H1 (cell line): ENCODE results near the gene SGMS1. TPM values are rescaled to one million over a fixed set of nuclear protein-coding genes. Genes with fewer than 3 reads are reported as not detected.

Source experiments
- CTCF ChIA-PET: fragments of 300-600 bp; sonication (Branson Sonifier 250); formaldehyde crosslinking; loops from one replicate; lab custom pipeline; 2021; ENCODE audit not compliant: partially characterized antibody; lab: Charles Lee
- POLR2A ChIA-PET: fragments of 300-600 bp; sonication (Branson Sonifier 250); formaldehyde crosslinking; loops from one replicate; lab custom pipeline; 2021; ENCODE audit warnings: inconsistent platforms; ENCODE audit not compliant: partially characterized antibody; lab: Charles Lee
- DNase-seq, 2 experiments: peaks; one replicate each; pipeline versions ENCODE4 v3.0.0 to v3.0.0-alpha.2; 2010 to 2022; ENCODE audit warnings: low spot score in 2 of 2, low read depth in 1 of 2, mixed read lengths in 1 of 2
- FAIRE-seq: peaks from 2 replicates; lab custom pipeline; 2011; peaks lifted over from hg19 to GRCh38; lab: Jason Lieb, UNC
- H2AFZ ChIP-seq: 2 replicates; pipeline ENCODE4 v1.8.1; 2012; ENCODE audit warnings: low read length, inconsistent platforms
- H2AK5ac ChIP-seq: 2 replicates; pipeline ENCODE4 v1.6.1; 2013; ENCODE audit warnings: low read depth, low read length
- H2BK120ac ChIP-seq: replicated peaks from 2 replicates; pipeline ENCODE3; 2013; ENCODE audit warnings: low read depth, low read length, inconsistent platforms
- H2BK12ac ChIP-seq: 2 replicates; pipeline ENCODE4 v1.6.1; 2013; ENCODE audit warnings: low read depth, low read length
- H2BK15ac ChIP-seq: 2 replicates; pipeline ENCODE4 v1.6.1; 2013; ENCODE audit warnings: low read length
- H2BK20ac ChIP-seq: 2 replicates; pipeline ENCODE4 v1.6.1; 2013; ENCODE audit warnings: low read length
- H2BK5ac ChIP-seq: 2 replicates; pipeline ENCODE4 v1.6.1; 2013; ENCODE audit warnings: low read depth, low read length
- H3K14ac ChIP-seq: 2 replicates; pipeline ENCODE4 v1.6.1; 2013; ENCODE audit warnings: inconsistent platforms; ENCODE audit not compliant: insufficient read length
- H3K18ac ChIP-seq: 2 replicates; pipeline ENCODE4 v1.6.1; 2013; ENCODE audit warnings: low read length; ENCODE audit errors: extremely low read depth
- H3K23ac ChIP-seq: 2 replicates; pipeline ENCODE4 v1.6.1; 2013; ENCODE audit warnings: inconsistent platforms; ENCODE audit not compliant: insufficient read length
- H3K23me2 ChIP-seq: 2 replicates; pipeline ENCODE4 v1.6.1; 2013; ENCODE audit warnings: low read depth, low read length
- H3K27ac ChIP-seq: 2 replicates; pipeline ENCODE4 v1.6.1; 2011; ENCODE audit warnings: low read depth, low read length, inconsistent platforms
- H3K27me3 ChIP-seq, 4 experiments: replicated peaks in 1 of 4; 1 replicate in 1 of 4; 2 replicates in 3 of 4; pipeline versions ENCODE4 v1.6.1 to v1.8.1; 2011 to 2013; ENCODE audit warnings: low read length in 3 of 4, mild to moderate bottlenecking in 3 of 4, inconsistent platforms in 2 of 4, mixed read lengths in 2 of 4, moderate library complexity in 1 of 4; ENCODE audit not compliant: control insufficient read depth in 3 of 4, insufficient read depth in 3 of 4; ENCODE audit errors: extremely low read depth in 1 of 4
- H3K36me3 ChIP-seq, 4 experiments: 2 replicates each; pipeline versions ENCODE4 v1.6.1 to v1.8.1; 2011 to 2013; ENCODE audit warnings: mild to moderate bottlenecking in 4 of 4, low read length in 3 of 4, moderate library complexity in 2 of 4, control low read depth in 1 of 4, inconsistent platforms in 1 of 4; ENCODE audit not compliant: insufficient read depth in 4 of 4, control insufficient read depth in 2 of 4
- H3K4ac ChIP-seq: replicated peaks from 2 replicates; pipeline ENCODE3; 2013; ENCODE audit warnings: low read length, low read depth, mixed read lengths, inconsistent platforms; ENCODE audit not compliant: insufficient read length
- H3K4me1 ChIP-seq, 4 experiments: replicated peaks in 1 of 4; 1 replicate in 1 of 4; 2 replicates in 3 of 4; pipeline versions ENCODE4 v1.6.1 to v1.8.1; 2011 to 2013; ENCODE audit warnings: low read length in 3 of 4, inconsistent platforms in 2 of 4, mixed read lengths in 1 of 4; ENCODE audit not compliant: insufficient read depth in 4 of 4, control insufficient read depth in 3 of 4
- H3K4me2 ChIP-seq, 2 experiments: 2 replicates each; pipeline versions ENCODE4 v1.6.1 to v1.8.1; 2011 to 2013; ENCODE audit warnings: low read depth in 2 of 2, low read length in 2 of 2, control low read depth in 1 of 2, inconsistent platforms in 1 of 2, mild to moderate bottlenecking in 1 of 2; ENCODE audit not compliant: insufficient read depth in 1 of 2
- H3K4me3 ChIP-seq, 4 experiments: fragments of 200-600, 300-600 bp in 1 of 4; sonication (generic), shearing (Covaris generic), sonication (Bioruptor Twin) in 1 of 4; 2 replicates each; pipeline versions ENCODE4 v1.5.1 to v1.8.1; 2011 to 2016; ENCODE audit warnings: low read length in 4 of 4, low read depth in 3 of 4, control low read depth in 2 of 4, inconsistent platforms in 2 of 4, mild to moderate bottlenecking in 2 of 4, mixed read lengths in 1 of 4, moderate library complexity in 1 of 4; ENCODE audit not compliant: insufficient read depth in 2 of 4; ENCODE audit errors: extremely low read depth in 1 of 4
- H3K56ac ChIP-seq: replicated peaks from 2 replicates; pipeline ENCODE3; 2013; ENCODE audit warnings: low read depth, mild to moderate bottlenecking, mixed read lengths, low read length, inconsistent platforms; ENCODE audit not compliant: insufficient read length
- H3K79me1 ChIP-seq: 2 replicates; pipeline ENCODE4 v1.6.1; 2013; ENCODE audit warnings: low read depth, low read length, control low read depth
- H3K79me2 ChIP-seq, 2 experiments: 2 replicates each; pipeline versions ENCODE4 v1.6.1 to v1.8.1; 2012 to 2013; ENCODE audit warnings: low read length in 2 of 2, mild to moderate bottlenecking in 2 of 2, inconsistent platforms in 1 of 2; ENCODE audit not compliant: insufficient read depth in 2 of 2, control insufficient read depth in 1 of 2
- H3K9ac ChIP-seq, 4 experiments: replicated peaks in 1 of 4; 1 replicate in 1 of 4; 2 replicates in 3 of 4; pipeline versions ENCODE4 v1.6.1 to v1.8.1; 2011 to 2013; ENCODE audit warnings: low read depth in 3 of 4, low read length in 3 of 4, control low read depth in 2 of 4, mild to moderate bottlenecking in 2 of 4, moderate library complexity in 2 of 4, inconsistent platforms in 1 of 4; ENCODE audit errors: extremely low read depth in 1 of 4
- H3K9me3 ChIP-seq, 2 experiments: 2 replicates each; pipeline versions ENCODE4 v1.6.1 to v1.8.1; 2012 to 2013; ENCODE audit warnings: mild to moderate bottlenecking in 2 of 2, moderate library complexity in 2 of 2, control low read depth in 1 of 2, inconsistent platforms in 1 of 2, low read depth in 1 of 2, low read length in 1 of 2, mixed read lengths in 1 of 2; ENCODE audit not compliant: insufficient read depth in 2 of 2
- H4K20me1 ChIP-seq, 2 experiments: replicated peaks in 1 of 2; 2 replicates each; pipeline versions ENCODE3 to v1.8.1; 2011 to 2013; ENCODE audit warnings: inconsistent platforms in 2 of 2, low read length in 2 of 2, mild to moderate bottlenecking in 1 of 2; ENCODE audit not compliant: insufficient read depth in 2 of 2, control insufficient read depth in 1 of 2
- H4K5ac ChIP-seq: 2 replicates; pipeline ENCODE4 v1.6.1; 2013; ENCODE audit warnings: low read length, low read depth, mixed read lengths, inconsistent platforms; ENCODE audit not compliant: insufficient read length
- H4K8ac ChIP-seq: 2 replicates; pipeline ENCODE4 v1.8.0; 2013; ENCODE audit warnings: mild to moderate bottlenecking, moderate library complexity, low read length, inconsistent platforms; ENCODE audit not compliant: insufficient read depth; ENCODE audit errors: extremely low read depth
- H4K91ac ChIP-seq: replicated peaks from 2 replicates; pipeline ENCODE3; 2013; ENCODE audit warnings: low read length, mixed read lengths, inconsistent platforms; ENCODE audit not compliant: insufficient read length
- ASH2L ChIP-seq: fragments of 200-600, 300-600 bp; sonication (generic); IDR thresholded peaks from one replicate; pipeline ENCODE4 v1.7.1; 2017; ENCODE audit warnings: low read length
- BRCA1 ChIP-seq: IDR thresholded peaks from 2 replicates; pipeline ENCODE4 v1.6.1; 2012; ENCODE audit warnings: low read depth, low read length, improper control_type of control experiment
- CBX8 ChIP-seq: fragments of 300-800, 300-1000 bp; sonication (generic); IDR thresholded peaks from 2 replicates; pipeline ENCODE4 v1.7.1; 2016; ENCODE audit warnings: low read depth, low read length, borderline replicate concordance
- GTF2F1 ChIP-seq: IDR thresholded peaks from 2 replicates; pipeline ENCODE4 v1.6.1; 2012; ENCODE audit warnings: low read depth, low read length, improper control_type of control experiment, borderline replicate concordance
- KDM1A ChIP-seq: fragments of 200-600, 300-600 bp; sonication (generic); IDR thresholded peaks from 2 replicates; pipeline ENCODE4 v1.7.1; 2016; ENCODE audit warnings: mild to moderate bottlenecking, low read length, borderline replicate concordance
- KDM4A ChIP-seq: IDR thresholded peaks from one replicate; pipeline ENCODE4 v1.7.1; 2012; ENCODE audit warnings: low read depth, mild to moderate bottlenecking, moderate library complexity, low read length, inconsistent platforms; ENCODE audit not compliant: severe bottlenecking
- SAP30 ChIP-seq: fragments of 300-600 bp; sonication (generic); IDR thresholded peaks from 2 replicates; pipeline ENCODE4 v1.7.1; 2012; ENCODE audit warnings: low read length, moderate library complexity, mild to moderate bottlenecking, inconsistent platforms; ENCODE audit not compliant: insufficient read depth, insufficient replicate concordance
- SIRT6 ChIP-seq: IDR thresholded peaks from one replicate; pipeline ENCODE4 v1.7.1; 2012; ENCODE audit warnings: low read length, inconsistent platforms
- TAF1 ChIP-seq: IDR thresholded peaks from 2 replicates; pipeline ENCODE4 v1.6.1; 2011; ENCODE audit warnings: mild to moderate bottlenecking, low read depth, low read length
- polyA plus RNA-seq, 7 experiments: library from polyadenylated mRNA; depleted of rRNA in 3 of 7; stranded (reverse) in 5 of 7; unstranded in 2 of 7; fragments of >200 nt in 5 of 7; fragments of 200-250 nt in 2 of 7; gene quantifications; 1 replicate in 5 of 7; 2 replicates in 1 of 7; 4 replicates in 1 of 7; pipeline versions ENCODE4 v1.2.1 to v1.2.3, GENCODE V29; 2011 to 2013; ENCODE audit warnings: missing spikeins in 2 of 7, mixed read lengths in 2 of 7
- total RNA-seq: library from RNA; stranded (reverse); fragmentation: NEBNext Ultra II Directional; extraction: Animal tissue kit (Norgen Biotek cat#: 25700); gene quantifications from 2 replicates; pipeline ENCODE4 v1.2.1, GENCODE V29; 2021

SGMS1 gene
- total and polyA plus RNA-seq, 2 of the 8 experiments (the other 6 are each of a cell fraction or from before 2014, with no cell fraction given): 6.0 to 15.6 TPM

GRCh38 chr10:50405723-50406122 lies 218.0 kb downstream of the SGMS1 start:
- peaks cover 0 to 15% of the 10 kb centered on the region in 2 experiments; a peak in 2 of 4 replicates for H3K79me2 ChIP-seq
- no peak for FAIRE-seq
- no peak overlapping the region for H3K18ac ChIP-seq
- peaks cover 0 to 16% (median 9%) of the 10 kb centered on the region in 4 experiments; a peak in 3 of 7 replicates for H3K4me1 ChIP-seq
- H2BK15ac ChIP-seq: no peak overlapping the region
- H2BK12ac ChIP-seq: no peak overlapping the region; the same call in 1 of the 2 replicates
- no peak overlapping the region for H4K5ac ChIP-seq
- no peak overlapping the region for H3K9ac ChIP-seq
- H3K27me3 ChIP-seq: no peaks in the 10 kb centered on the region
- H3K4ac ChIP-seq: no peak overlapping the region
- CTCF ChIA-PET: interaction anchor here (1.0 to 2.1 kb wide), 3 partner anchors 17 to 50 kb away, joined by 3 to 6 read pairs (median 4); no protein-coding TSS in a partner anchor
- no peak overlapping the region for H2BK5ac ChIP-seq
- no peak overlapping the region for H4K91ac ChIP-seq
- H2AFZ ChIP-seq: no peak overlapping the region
- no peak overlapping the region for H2AK5ac ChIP-seq
- no peak overlapping the region for H3K23ac ChIP-seq
- no peak overlapping the region for H2BK20ac ChIP-seq
- no peak overlapping the region for H3K27ac ChIP-seq
- no peak overlapping the region for H3K56ac ChIP-seq
- peaks cover 1% of the 10 kb centered on the region; the same call in 1 of the 2 replicates for H3K79me1 ChIP-seq
- POLR2A ChIA-PET: interaction anchor here (1.5 to 1.8 kb wide), 2 partner anchors 8 to 12 kb away, joined by 6 read pairs; no protein-coding TSS in a partner anchor
- no peak for DNase-seq
- H3K36me3 ChIP-seq: 0 out of 8 replicates have a peak, but pooled peaks cover 0 to 4% (median 0%) of the 10 kb centered on the region in 4 experiments
- H3K14ac ChIP-seq: no peak overlapping the region
- H3K23me2 ChIP-seq: no peaks in the 10 kb centered on the region; the same call in 1 of the 2 replicates
- peaks cover 0 to 5% of the 10 kb centered on the region in 2 experiments; a peak in 1 of 4 replicates for H3K9me3 ChIP-seq
- H4K8ac ChIP-seq: no peak overlapping the region
- peaks cover 0 to 2% of the 10 kb centered on the region in 2 experiments for H4K20me1 ChIP-seq
- no peak for TF ChIP-seq KDM4A
- no peak for TF ChIP-seq SAP30
- TF ChIP-seq TAF1: no peak
- no peak for TF ChIP-seq SIRT6
- TF ChIP-seq CBX8: no peak
- TF ChIP-seq GTF2F1: no peak
- TF ChIP-seq BRCA1: no peak
- TF ChIP-seq KDM1A: no peak
- TF ChIP-seq ASH2L: no peak
- H2BK120ac ChIP-seq: no peak overlapping the region
- no peak overlapping the region for H3K4me3 ChIP-seq
- no peak overlapping the region for H3K4me2 ChIP-seq
